HG03045 (cell line): ENCODE measurements around the gene IL17A.
"Not testable (repeated sequence)": the region's sequence is repeated elsewhere in the genome, so short reads cannot be mapped to it uniquely, and the experiment has no call there.

Experiments used
- ATAC-seq: cut with Tn5 transposase; IDR thresholded peaks from one replicate; pipeline ENCODE4 v1.9.1; 2021; ENCODE audit warnings: mild to moderate bottlenecking, moderate library complexity; ENCODE audit not compliant: unreplicated experiment

The IL17A gene

DNA sequence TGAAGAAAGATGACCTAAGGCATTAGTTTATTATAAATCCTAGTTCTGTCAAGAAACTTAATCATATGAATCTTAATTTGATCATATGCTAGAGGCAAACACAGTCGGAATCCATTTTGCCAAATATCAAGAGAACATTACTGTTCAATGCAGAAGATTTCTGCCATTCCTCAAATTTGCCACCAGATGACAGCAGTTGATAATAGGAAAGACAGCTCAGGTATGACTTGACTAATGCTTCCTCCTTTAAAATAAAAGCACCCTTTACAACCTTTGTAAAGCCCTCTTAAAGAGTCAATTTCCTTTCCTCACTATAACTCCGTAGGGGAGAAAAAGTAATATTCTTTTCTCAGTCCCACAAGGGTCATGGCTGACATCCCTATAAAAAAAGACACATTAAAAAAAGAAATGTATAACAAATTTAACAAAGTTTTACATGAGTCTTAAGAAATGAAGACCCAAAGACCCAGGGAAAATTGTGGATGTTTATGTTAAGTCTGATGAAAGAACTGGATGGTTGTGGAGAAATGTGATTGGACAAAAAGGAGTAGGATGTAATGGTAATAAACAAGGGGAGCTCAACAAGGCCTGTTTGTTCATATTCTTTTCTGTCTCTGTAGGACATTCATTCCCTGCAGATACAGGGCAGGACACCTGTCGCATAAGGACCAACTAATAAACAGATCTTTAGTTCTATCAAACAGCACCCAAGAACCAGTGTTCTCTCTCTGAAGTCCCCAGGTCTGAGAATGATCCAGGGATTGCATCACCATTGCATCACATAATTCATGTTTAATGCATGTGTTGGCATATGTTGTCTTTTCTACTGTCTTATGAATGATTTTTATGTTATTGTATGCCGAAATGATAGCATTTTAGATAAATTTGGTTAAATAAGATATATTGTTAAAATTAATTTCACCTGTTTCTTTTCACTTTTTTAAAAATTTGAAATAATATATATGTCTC is 23.0 kb upstream of the IL17A start:
- peak; percentile 59 for ATAC-seq

DNA sequence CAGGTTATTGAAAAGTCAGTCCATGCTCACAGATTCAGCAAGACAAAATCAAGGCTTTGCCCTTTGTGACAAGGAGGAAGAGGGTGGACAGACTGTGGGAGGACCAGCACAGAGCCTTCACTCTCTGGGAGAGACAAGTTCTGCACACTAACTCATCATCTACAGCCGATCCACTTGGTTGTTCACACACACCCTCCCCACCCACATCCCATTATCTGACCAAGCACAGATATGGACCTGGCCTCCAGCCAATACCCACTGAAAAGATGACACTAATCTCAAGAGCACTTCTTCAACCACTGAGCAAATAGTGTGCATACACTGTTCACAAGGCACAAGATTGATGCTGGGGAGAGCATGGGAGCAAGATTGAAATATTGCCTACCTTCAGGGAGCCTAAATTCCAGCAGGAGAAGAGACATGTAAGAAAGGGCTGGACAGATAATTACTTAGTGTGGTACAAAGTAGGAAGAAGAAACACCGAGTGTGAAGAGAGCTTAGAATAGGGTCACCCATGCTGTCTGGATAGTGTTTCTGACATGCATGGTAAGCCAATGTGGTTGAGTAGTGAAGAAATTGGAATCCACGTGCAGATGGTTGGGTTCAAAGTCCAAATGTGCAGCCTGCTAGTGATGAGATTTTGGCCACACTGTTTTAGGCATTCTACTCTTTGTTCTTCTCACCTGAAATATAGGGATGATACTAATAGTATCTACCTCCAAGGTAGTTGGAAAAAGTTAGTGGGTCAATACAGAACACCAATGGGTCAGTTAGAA is 21.7 kb upstream of the IL17A start:
- ATAC-seq: no peak

DNA sequence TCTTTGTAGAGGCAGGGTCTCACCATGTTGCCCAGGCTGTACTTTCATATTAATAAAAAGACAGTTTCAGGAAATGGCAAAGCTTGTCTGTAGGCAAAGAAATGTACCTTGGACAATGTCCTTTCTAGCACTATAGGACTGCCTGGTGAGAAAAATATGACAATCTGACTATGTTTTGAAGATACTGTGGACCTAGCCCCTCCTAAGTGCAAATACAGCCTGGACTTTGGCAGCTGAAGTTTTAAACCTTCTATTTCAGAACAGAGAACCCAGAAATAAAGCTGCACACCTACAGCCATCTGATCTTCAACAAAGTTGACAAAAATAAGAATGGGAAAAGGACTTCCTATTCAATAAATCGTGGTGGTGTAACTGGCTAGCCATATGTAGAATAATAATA is 18.9 kb upstream of the IL17A start:
- ATAC-seq: no peak

DNA sequence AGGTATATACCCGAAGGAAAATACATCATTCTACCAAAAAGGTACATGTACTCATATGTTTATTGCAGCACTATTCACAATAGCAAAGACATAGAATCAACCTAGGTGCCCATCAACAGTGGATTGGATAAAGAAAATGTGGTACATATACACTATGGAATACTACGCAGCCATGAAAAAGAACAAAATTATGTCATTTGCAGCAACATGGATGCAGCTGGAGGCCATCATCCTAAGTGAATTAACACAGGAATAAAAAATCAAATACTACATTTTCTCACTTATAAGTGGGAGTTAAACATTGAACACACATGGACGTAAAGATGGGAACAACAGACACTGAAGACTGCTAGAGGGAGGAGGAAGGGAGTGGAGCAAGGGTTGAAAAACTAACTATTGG is 17.8 kb upstream of the IL17A start:
- ATAC-seq: not testable (repeated sequence)

DNA sequence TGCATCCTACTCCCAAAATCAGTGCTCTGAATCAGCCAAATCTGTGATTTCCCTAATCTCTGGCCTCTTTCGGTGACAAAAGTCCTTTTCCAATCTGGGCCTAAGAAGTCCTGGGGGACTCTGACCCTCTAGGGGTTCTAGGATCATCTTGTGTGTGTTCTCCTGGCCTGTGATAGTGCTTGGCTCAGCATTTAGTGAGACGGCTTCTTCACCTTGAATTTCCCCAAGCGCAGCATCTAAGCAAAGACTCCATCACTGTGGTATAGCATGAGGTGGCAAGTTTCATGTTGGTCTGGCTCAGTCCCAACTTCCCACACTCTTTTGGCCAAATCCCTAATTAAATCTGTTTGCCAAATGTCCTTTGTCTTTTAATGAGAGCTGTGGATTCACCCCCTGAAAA is 12.1 kb upstream of the IL17A start:
- ATAC-seq: no peak

DNA sequence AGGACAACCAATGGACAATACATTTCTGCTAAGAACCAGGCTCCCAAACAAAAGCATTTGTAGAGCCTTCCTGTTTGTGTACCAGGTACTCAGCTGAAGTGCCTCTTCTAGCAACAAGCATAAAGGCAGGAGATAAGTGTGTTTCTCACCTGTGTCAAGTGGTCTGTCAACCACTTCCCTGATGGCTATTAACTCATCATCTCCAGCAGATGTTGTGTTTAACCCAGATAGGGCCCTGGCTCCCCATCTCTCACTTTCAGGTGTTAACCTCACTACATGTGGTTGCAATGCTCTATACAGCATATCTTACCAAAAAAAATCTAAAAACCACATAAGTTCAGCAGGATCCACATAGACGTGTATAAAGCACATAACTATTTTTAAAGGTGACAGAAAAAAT is 9.6 kb upstream of the IL17A start:
- ATAC-seq: peak; percentile 66

DNA sequence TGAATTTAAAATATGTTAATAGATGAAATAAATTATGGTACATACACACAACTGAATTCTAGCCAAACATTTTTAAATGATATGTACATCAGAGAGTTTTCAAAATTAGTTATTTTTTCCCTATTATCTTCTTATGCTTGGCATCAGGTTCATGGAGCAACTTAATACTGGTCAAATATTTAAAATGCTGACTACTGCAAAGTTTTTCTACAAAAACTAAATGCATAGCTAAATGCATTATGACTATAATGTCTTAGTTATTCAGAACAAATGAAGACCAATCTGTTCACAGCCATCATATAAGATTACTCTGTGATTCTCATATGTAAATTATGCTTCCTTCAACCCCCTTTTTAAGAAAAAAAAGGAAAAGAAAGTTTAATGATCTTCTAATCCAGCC is 8.2 kb upstream of the IL17A start:
- no peak for ATAC-seq

DNA sequence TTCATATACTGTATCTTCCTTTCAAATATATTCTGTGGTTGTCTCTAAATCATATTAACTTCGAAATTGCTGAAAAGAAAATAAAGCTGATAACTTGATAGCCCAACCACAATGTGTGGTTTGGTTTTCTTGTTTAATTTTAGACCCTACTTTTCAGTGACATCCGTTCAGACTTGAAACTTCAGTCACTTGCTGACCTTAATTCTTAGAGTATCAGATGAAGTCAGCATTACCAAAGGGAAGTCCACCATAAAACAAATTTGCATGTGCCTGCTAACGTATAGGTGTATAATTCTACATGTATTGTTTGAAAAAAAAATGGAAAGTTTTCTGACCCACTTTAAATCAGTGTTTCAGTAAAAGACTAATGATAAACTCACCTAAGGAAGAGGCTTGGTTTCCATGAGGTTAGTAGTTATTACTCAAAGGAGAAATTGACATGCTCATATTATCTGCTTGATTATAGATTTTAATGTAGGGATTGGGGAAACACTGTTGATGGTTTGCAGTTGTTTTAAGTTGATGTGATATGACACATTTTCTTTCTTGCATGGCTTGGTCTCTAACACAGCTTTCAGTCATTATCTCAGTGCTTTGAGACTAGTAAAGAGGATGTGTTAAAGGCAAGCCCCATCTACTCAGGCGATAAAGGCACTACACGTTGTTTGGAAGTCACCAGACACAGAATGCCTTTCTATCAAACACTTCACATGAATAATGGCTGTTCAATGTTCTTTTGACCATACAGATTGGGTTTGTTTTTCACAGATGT is 5.2 kb upstream of the IL17A start:
- peak; percentile 56 for ATAC-seq

DNA sequence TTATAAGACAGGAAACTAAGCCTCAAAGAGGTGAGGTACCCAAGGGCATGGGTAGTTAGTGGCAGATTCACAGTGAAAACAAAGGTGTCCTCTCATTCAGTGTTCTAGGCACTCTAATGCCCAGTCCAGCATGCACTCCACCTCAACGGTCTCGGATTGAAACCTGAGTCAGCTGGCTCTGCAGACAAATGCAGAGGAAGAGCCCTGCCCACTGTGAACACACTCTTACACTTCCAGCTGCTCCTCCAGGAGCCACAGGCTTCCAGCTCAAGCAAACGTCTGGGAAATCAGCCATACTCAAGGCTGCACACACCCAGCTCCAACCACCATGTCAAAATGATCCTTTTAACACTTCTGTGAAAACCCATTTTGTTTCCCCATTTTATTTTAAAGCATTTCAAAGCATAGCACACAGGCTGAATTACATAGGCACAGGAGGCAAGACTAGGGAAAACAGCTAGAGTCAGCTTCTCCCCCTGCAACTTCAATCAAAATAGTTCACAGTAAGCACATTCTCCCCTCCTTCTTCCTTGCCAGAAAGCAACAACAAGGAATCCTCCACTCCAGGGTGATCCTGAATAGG is 3.0 kb upstream of the IL17A start:
- no peak for ATAC-seq

DNA sequence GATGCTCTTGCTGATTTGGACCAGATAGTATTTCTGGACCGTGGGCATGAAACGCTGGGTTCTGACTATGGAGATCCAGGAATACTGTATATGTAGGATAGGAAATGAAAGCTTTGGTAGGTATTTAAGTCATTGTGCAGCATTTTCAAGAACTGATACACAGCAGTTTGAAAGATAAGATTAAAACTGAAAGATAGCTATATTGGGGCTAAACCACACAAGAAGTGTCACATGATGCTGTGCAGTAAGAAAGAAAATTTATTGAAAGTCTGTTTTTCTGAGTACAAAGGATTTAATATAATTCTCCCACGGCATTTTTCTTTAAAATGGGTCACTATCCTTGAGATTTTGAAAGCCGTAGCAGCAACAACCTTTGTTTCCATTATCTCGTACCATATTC is 305 bp downstream of the IL17A start:
- peak; percentile 81 for ATAC-seq

DNA sequence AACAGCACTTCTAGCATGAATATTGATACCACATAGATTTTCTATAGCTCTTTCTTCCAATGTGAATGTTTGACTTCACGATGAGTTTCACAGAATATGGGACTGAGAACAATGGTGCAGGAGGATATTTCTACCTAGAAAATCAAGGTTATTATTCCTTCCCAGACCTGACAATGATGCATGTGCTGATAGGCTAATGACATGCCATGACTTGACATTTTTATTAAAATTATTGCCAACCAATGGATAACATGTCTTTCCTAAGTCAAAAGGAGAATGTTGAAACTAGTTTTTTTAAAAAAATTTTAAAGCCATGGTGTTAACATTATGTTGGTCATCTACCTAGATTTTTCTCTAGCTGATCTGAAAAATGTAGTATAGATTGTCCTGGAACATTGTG is 923 bp downstream of the IL17A start:
- no peak for ATAC-seq

DNA sequence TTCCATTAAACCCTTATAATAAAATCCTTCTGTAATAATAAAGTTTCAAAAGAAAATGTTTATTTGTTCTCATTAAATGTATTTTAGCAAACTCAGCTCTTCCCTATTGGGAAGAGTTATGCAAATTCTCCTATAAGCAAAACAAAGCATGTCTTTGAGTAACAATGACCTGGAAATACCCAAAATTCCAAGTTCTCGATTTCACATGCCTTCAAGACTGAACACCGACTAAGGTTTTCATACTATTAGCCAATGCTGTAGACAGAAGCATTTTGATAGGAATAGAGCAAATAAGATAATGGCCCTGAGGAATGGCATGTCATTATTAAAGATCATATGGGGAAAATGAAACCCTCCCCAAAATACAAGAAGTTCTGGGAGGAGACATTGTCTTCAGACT is 3.8 kb downstream of the IL17A start:
- ATAC-seq: no peak

DNA sequence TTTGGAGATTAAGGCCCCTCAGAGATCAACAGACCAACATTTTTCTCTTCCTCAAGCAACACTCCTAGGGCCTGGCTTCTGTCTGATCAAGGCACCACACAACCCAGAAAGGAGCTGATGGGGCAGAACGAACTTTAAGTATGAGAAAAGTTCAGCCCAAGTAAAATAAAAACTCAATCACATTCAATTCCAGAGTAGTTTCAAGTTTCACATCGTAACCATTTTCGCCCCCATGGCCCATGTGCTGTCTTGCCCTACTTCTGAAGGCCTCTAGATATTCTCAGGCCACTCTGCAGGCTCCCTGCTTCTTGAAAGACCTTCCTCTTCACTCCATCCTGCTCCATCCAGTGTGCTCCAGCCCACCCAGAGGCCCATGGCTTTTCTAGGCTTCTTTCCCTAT is 4.2 kb downstream of the IL17A start:
- ATAC-seq: no peak

DNA sequence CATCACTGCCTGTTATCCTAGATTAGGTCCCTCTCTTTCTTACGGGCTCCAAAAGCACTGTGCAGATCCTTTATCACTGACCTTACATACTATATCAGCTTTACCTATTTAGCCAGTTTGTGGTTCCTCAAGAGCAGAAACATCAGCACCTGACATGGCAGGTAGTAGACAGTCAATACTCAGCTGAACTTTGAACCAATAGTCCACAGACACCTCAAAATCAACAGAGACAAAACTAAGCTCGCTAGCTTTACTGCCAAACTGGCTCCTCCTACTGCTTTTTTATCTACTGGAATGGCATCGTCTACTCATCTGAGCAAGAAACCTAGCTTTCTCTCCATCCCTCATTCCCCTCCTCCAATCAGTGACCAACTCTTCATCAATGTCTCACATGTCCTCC is 5.6 kb downstream of the IL17A start:
- ATAC-seq: no peak

DNA sequence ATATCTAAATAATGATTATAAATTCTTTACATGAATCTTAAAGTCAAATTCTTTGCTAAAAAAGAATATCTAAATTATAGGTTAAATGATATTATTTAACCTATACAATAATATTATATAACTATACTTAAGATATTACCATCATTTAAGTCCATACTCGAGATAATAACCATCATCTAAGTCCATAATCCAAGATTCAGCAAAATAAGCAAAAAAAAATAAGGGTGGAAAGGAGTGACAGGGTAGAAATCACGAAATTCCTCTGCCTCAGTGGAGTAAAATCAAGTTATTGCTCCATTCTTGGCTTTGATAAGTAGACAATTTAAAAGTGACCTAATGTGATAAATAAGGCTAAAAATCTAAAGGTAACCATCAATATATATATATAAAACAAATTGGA is 9.7 kb downstream of the IL17A start:
- ATAC-seq: no peak

DNA sequence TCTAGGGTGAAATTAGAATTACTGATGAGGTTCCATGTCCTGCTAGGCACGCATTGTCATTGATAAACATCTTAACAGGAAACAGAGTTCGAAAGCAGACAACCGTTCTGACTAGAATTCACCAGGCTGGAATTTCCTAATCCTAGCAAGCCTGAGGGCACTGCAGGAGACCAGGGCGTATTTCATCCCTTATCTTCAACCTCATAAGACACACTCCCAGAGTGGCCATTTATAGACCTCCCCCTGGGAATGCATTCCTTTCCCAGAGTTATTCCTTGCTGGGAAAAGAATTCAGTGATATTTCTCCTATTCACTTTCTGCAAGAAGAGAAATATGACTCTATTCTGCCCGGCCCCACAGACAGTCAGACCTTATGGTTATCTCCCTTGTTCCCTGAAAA is 13.9 kb downstream of the IL17A start:
- not testable (repeated sequence) for ATAC-seq

DNA sequence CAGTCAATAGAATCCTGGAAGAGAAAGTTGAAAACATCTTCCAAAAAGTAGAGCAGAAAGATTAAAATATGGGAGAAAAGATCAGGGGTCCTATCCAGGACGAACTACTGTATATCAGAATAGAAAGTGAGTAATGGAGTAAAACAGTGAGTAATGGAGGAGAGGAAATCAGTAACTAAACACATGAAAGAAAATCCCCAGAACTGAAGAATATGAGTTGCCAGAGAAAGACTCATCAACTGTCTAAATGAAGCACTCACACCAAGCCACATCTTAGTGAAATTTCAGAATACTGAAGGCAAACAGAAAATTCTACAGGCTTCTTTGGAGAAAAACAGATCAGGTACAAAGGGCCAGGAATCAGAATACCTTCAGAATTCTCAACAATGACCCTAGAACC is 14.9 kb downstream of the IL17A start:
- ATAC-seq: no peak

DNA sequence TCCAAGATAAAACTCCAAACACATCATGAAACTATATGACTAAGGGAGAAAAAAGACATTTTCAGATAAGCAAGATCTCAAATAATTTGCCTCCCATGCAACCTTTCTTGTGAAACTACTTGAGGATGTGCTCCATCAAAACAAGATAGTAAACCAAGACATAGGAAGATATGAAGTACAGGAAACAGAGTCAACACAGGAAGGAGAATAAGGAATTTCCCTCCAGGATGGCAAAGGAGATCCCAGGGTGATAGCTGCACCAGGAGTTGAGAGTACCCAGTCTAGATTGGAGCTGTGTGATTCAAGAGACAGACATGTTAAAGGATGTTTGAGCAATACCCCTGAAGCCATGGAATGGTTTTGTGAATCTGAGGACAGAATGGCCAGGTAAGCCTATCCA is 15.3 kb downstream of the IL17A start:
- ATAC-seq: no peak

DNA sequence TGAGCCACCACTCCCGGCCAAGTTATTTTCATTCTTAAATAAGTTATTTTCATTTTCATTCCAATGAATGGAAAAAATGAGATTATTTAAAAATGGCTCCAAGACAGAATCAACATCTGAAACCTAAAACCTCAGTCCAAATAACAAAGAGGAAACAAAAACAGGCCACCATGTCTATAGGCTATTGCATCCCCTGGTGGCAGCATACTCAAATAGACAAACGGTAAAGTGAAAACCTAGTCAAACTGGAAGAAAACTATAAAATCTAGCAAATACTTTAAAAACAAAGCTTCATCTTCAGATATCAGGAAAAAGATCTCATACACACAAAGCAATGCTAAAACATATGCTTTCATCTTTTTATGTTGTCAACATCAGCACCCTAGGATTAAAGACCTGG is 20.9 kb downstream of the IL17A start:
- no peak for ATAC-seq

DNA sequence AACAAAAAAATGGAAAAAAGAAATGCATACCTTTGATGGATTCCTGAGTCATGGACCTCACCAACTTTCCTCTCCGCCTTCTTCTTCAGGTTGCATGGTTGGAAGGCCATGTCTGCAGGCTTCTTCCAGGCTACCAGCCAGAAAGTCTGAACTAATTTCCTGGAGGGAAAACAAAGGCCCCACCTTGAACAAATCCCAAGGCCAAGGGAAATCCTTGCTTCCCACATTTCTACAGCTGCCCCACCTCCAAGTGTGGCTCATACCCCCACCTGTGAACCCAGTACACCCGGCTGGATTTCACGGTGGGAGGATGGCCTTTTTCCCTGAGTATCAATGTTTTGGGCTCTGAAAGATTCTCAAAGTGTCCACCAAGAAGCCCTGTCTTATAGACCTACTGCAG is 22.4 kb downstream of the IL17A start:
- no peak for ATAC-seq

DNA sequence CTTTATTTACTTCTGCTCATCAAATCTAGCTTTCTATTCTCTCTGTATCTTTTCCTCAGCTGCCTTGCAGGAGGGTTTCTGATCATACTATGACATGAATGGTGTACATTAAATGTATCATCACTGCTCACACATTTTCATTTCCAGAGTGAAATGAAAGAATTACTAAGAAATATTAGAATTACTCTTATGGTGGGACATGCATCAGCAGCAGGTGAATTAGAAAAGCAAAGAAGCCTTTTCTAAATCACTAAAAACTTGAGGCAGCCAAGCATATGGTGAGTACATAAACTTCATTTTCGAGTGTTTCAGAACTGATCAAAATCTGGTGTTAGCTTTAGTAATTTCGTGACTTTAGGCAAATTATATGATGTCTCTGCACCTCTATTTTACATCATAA is 23.6 kb downstream of the IL17A start:
- peak; percentile 38 for ATAC-seq
